Forelimb muscle (tissue), 1 donor: ENCODE measurements around the gene SCT. TPM values are rescaled to one million over a fixed set of nuclear protein-coding genes. Genes with fewer than 3 reads are reported as not detected.
A peak's percentile ranks its signal among the peaks of the same experiment; 100 is the strongest.

Experiments
- DNase-seq: peaks from one replicate; pipeline ENCODE4 v3.0.0-alpha.2; 2013; ENCODE audit warnings: low read depth
- polyA plus RNA-seq: library from polyadenylated mRNA; unstranded; fragments of 120-200 nt; gene quantifications from one replicate; pipeline ENCODE4 v1.2.1, GENCODE V29; 2013; ENCODE audit not compliant: insufficient read length

SCT gene
- polyA plus RNA-seq, 1 donor, result 97.2 TPM

GRCh38 chr11:623349-623869 lies 3.6 kb downstream of the SCT start:
- DNase-seq, result no peak

- no peak for DNase-seq
These were observed 5.1 kb downstream of the SCT start for GRCh38 chr11:621838-622237.

- no peak for DNase-seq
These were observed 5.8 kb downstream of the SCT start for GRCh38 chr11:620935-621814.

GRCh38 chr11:620201-620600 lies 6.8 kb downstream of the SCT start:
- no peak for DNase-seq

- DNase-seq, result no peak
These were observed 7.3 kb downstream of the SCT start for GRCh38 chr11:619628-620050.

- DNase-seq, result no peak
These were observed 7.9 kb downstream of the SCT start for GRCh38 chr11:618856-619627.

- DNase-seq, result no peak
These were observed 8.9 kb downstream of the SCT start for GRCh38 chr11:617912-618682.

GRCh38 chr11:617199-617911 lies 9.6 kb downstream of the SCT start:
- no peak for DNase-seq

- DNase-seq, result no peak
These were observed 10.4 kb downstream of the SCT start for GRCh38 chr11:616320-617198.

GRCh38 chr11:615504-616319 lies 11.3 kb downstream of the SCT start, which contains the start of gene IRF7:
IRF7 (minus strand) TSS chr11:615950; CDS start chr11:615364, 586 bp downstream.
- peak; percentile 73 for DNase-seq

GRCh38 chr11:614623-615503 lies 12.1 kb downstream of the SCT start:
- DNase-seq, result no peak

- DNase-seq, result no peak
These were observed 12.9 kb downstream of the SCT start for GRCh38 chr11:614021-614622.

- DNase-seq, result no peak
These were observed 13.5 kb downstream of the SCT start for GRCh38 chr11:613369-613968.

- no peak for DNase-seq
These were observed 14.1 kb downstream of the SCT start for GRCh38 chr11:612961-613300.

GRCh38 chr11:612201-612960 lies 14.6 kb downstream of the SCT start:
- DNase-seq, result no peak
